K562 (cell line): ENCODE results near the gene IGFALS. TPM values are rescaled to one million over a fixed set of nuclear protein-coding genes. Genes with fewer than 3 reads are reported as not detected.
A peak's percentile ranks its signal among the peaks of the same experiment; 100 is the strongest.

ENCODE experiments used
- BDP1 ChIP-seq: IDR thresholded peaks from 3 replicates; pipeline ENCODE4 v1.6.1; 2011; ENCODE audit not compliant: insufficient read length, insufficient read depth
- BHLHE40 ChIP-seq: IDR thresholded peaks from 2 replicates; pipeline ENCODE4 v1.6.1; 2011; ENCODE audit warnings: low read length, improper control_type of control experiment
- CBX1 ChIP-seq: sonication (generic); IDR thresholded peaks from 2 replicates; pipeline ENCODE4 v1.6.1; 2016; ENCODE audit warnings: antibody characterized with exemption, low read depth, mild to moderate bottlenecking
- CREM ChIP-seq: IDR thresholded peaks from 2 replicates; pipeline ENCODE4 v1.6.1; 2014; ENCODE audit warnings: antibody characterized with exemption, low read depth
- EP400 ChIP-seq: fragments of 450-650 bp; IDR thresholded peaks from 2 replicates; pipeline ENCODE4 v1.6.1; 2017; ENCODE audit warnings: antibody characterized with exemption, mild to moderate bottlenecking, moderate library complexity
- FOSL1 ChIP-seq: fragments of 200-800 bp; sonication (Bioruptor generic); conservative IDR thresholded peaks from 2 replicates; pipeline ENCODE4 v1.6.1; 2016; ENCODE audit warnings: missing genetic modification characterization, missing compliant biosample characterization
- FUS ChIP-seq: fragments of 200-400 bp; formaldehyde crosslinking; optimal IDR thresholded peaks from 2 replicates; pipeline ENCODE3; 2017; ENCODE audit warnings: low read depth, low read length
- IRF2 ChIP-seq: sonication (generic); formaldehyde crosslinking; IDR thresholded peaks from 2 replicates; pipeline ENCODE4 v1.8.1; 2022; ENCODE audit warnings: mild to moderate bottlenecking, missing genetic modification reagents
- KLF16 ChIP-seq: IDR thresholded peaks from 2 replicates; pipeline ENCODE4 v1.6.1; 2016; ENCODE audit warnings: antibody characterized with exemption
- L3MBTL2 ChIP-seq: fragments of 450-650 bp; IDR thresholded peaks from 2 replicates; pipeline ENCODE4 v1.6.1; 2016; ENCODE audit warnings: mild to moderate bottlenecking, moderate library complexity
- PHB ChIP-seq: fragments of 250-450 bp; sonication (Bioruptor Pico); IDR thresholded peaks from 2 replicates; pipeline ENCODE4 v1.5.0; 2021
- SMARCE1 ChIP-seq: fragments of 450-650 bp; IDR thresholded peaks from 2 replicates; pipeline ENCODE4 v1.7.1; 2016; ENCODE audit warnings: mild to moderate bottlenecking
- SNAPC5 ChIP-seq: fragments of 250-450 bp; sonication (Bioruptor Pico); IDR thresholded peaks from 2 replicates; pipeline ENCODE4 v1.8.0; 2021; ENCODE audit warnings: moderate library complexity, mild to moderate bottlenecking, inconsistent platforms
- STAT5A ChIP-seq: IDR thresholded peaks from 2 replicates; pipeline ENCODE4 v1.6.1; 2012; ENCODE audit warnings: low read length, inconsistent platforms, borderline replicate concordance
- ZKSCAN1 ChIP-seq: fragments of 150-350 bp; IDR thresholded peaks from 2 replicates; pipeline ENCODE4 v1.6.1; 2016; ENCODE audit warnings: low read depth, low read length
- ZNF217 ChIP-seq: sonication (generic); formaldehyde crosslinking; IDR thresholded peaks from 2 replicates; pipeline ENCODE4 v1.8.0; 2022; ENCODE audit warnings: mild to moderate bottlenecking, missing genetic modification reagents
- ZNF318 ChIP-seq, 2 experiments: fragments of 450-650 bp; IDR thresholded peaks; 2 replicates each; pipeline ENCODE4 v1.6.1; 2016; ENCODE audit warnings: mild to moderate bottlenecking in 2 of 2, borderline replicate concordance in 1 of 2, low read depth in 1 of 2, moderate library complexity in 1 of 2
- polyA plus RNA-seq, 8 experiments: library from polyadenylated mRNA; depleted of rRNA in 4 of 8; stranded (reverse) in 5 of 8; unstranded in 3 of 8; fragments of >200 nt; fragmentation: Nextera tagmentation in 2 of 8; fragmentation: Illumina TruSeq in 1 of 8; extraction: Ambion mirVana in 2 of 8; extraction: Trizol in 1 of 8; gene quantifications; 2 replicates each; pipeline versions ENCODE4 v1.2.1 to v1.2.3, GENCODE V29; 2011 to 2014; ENCODE audit warnings: inconsistent platforms in 1 of 8, missing spikeins in 1 of 8
- total RNA-seq, 7 experiments: library from RNA; depleted of rRNA in 6 of 7; stranded (reverse); fragments of >200 nt in 6 of 7; fragmentation: Illumina TruSeq in 2 of 7; extraction: Trizol in 2 of 7; gene quantifications; 2 replicates each; pipeline versions ENCODE4 v1.2.1 to v1.2.3, GENCODE V29; 2011 to 2021; ENCODE audit warnings: low replicate concordance in 1 of 7
- TF ChIP-seq, protein P1 (sequence below): sonication (generic); formaldehyde crosslinking; IDR thresholded peaks from 2 replicates; pipeline ENCODE4 v1.8.1; 2022; ENCODE audit warnings: missing genetic modification reagents

The IGFALS gene
- total and polyA plus RNA-seq, 9 of the 15 experiments (the other 6 are each of a cell fraction or from before 2014, with no cell fraction given): not detected

GRCh38 chr16:1826691-1827573, 33.4 kb upstream of the IGFALS start, which contains the start of the genes FAHD1 and HAGH (continued):
- TF ChIP-seq SMARCE1 (no peak), SNAPC5 (CRISPR knock-in tag) (no peak), KLF16 (peak; percentile 94), FUS (peak; percentile 67), IRF2 (no peak), ZKSCAN1 (peak; percentile 50; the same call in 1 of the 2 replicates), PHB (no peak), BDP1 (no peak), CBX1 (peak; percentile 51; the same call in 1 of the 2 replicates), BHLHE40 (peak; percentile 87), ZNF217 (CRISPR knock-in tag) (no peak), STAT5A (no peak), ZNF318 (IDR thresholded peaks at IDR 0.05; ENCODE audit: borderline replicate concordance in 1 of 2, low read depth in 1 of 2) (no peak), L3MBTL2 (peak; percentile 95), FOSL1 (0 out of 2 replicates have a peak, but pooled peaks have one; percentile 27), EP400 (peak; percentile 95), CREM (peak; percentile 59)
- TF ChIP-seq, protein P1, sequence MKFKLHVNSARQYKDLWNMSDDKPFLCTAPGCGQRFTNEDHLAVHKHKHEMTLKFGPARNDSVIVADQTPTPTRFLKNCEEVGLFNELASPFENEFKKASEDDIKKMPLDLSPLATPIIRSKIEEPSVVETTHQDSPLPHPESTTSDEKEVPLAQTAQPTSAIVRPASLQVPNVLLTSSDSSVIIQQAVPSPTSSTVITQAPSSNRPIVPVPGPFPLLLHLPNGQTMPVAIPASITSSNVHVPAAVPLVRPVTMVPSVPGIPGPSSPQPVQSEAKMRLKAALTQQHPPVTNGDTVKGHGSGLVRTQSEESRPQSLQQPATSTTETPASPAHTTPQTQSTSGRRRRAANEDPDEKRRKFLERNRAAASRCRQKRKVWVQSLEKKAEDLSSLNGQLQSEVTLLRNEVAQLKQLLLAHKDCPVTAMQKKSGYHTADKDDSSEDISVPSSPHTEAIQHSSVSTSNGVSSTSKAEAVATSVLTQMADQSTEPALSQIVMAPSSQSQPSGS (CRISPR knock-in tag): no peak
